NCI-H524 treated with DMSO at 0.1 percent for 48 hours (cell line): ENCODE results near the gene GNAI2.
"Not testable (repeated sequence)": the region's sequence is repeated elsewhere in the genome, so short reads cannot be mapped to it uniquely, and the experiment has no call there.

Source experiments
- DNase-seq: peaks from one replicate; lab custom pipeline; 2025; lab: John Stamatoyannopoulos, UW

GNAI2 gene

DNA sequence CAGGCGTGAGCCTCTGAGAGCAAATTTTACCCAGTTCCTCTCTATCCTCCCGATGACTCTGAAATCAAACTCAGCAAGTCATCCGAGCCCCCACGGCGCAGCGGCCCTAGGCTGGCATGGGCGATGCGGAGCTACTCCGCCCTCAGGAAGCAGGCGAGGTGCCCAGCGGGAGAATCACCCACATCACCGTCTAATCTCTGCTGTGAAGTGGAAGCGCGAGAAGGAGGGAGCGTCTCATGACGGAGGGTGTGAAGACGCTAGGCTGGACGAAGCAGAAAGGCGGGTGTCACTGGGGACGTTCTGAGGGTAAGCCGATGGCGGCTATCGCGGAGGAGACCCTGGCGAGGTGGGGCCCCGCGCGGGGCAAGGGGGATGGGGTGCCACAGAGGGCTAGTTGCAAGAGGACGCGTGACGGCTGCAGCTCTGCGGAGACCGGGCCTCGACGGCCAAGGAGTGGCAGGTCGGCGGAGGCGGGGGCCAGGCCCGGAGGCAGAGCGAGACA lies 9.1 kb upstream of the GNAI2 start:
- no peak for DNase-seq

DNA sequence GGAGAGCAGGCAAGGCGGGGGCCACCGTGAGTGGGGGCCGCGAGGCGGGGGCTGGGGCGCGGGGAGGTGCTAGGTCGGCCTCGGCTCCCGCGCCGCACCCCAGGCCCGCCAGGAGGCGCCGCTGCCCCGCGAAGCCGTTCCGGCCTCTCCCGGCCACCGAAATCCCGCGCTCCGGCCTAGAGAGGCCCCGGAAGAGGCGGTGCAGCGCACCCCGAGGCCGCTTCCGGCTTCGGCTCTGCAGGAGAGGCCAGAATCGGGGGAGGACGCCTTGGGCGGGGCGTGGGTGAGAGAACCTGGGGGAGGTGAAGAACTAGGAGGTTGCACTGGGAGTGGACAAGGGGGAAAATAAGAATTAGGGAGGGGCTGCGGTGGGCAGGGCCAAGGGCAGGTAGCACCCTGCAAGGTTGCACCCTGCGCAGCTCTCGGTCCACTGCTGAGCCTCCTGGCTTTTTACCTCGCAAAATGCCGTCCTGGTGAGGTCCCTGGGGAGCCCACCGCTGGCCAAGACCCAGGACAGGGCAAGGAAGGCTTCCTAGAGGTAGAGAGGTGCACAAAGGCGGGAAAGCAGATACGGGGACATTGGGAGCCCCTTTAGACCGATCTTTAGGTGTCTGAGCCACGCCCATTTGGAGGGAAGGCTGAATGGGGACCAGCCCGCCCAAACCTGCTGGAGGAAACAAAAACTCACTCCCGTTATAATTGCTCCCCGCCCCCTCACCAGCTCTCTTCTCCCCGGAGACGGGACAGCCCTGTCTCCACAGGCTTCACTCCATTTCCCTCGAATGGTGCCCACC lies 8.4 kb upstream of the GNAI2 start:
- DNase-seq: peak; percentile 59

DNA sequence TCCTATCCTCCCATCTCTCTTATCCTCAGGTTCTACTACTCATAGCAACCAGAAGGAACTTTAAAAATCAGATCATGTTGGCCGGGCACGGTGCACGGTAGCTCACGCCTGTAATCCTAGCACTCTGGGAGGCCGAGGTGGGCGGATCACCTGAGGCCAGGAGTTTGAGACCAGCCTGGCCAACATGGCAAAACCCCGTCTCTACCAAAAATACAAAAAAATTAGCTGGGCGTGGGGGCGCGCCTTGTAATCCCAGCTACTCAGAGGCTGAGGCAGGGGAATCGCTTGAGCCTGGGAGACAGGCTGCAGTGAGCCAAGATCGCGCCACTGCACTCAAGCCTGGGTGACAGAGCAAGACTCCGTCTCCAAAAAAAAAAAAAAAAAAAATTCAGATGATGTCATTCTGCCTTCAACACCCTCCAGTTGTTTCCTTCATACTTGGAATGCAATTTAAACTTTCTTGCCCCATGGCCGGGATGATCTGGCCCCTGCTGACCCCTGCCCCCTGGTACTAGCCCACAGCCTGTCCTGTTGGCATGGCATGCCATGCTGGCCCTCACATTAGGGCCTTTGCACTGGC lies 7.7 kb upstream of the GNAI2 start:
- DNase-seq: not testable (repeated sequence)

DNA sequence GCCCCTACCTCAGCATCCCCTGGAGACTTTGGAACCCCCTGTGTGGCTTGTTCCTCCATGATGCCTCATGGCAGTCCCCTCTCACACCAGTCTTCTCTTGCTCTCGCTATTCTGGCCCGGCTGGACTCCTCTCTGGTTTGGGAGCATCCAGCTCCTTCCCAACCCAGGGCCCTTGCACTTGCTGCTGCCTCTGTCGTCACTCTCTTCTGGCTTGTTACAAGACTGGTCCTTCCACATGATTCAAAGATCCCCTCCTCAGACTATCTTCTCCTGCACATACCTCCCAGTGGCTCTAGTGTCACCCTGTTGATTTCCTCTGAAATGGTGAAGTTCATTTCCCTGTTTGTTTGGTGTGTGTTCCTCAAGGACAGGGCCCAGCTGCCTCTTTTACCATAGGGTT lies 6.5 kb upstream of the GNAI2 start:
- no peak for DNase-seq

DNA sequence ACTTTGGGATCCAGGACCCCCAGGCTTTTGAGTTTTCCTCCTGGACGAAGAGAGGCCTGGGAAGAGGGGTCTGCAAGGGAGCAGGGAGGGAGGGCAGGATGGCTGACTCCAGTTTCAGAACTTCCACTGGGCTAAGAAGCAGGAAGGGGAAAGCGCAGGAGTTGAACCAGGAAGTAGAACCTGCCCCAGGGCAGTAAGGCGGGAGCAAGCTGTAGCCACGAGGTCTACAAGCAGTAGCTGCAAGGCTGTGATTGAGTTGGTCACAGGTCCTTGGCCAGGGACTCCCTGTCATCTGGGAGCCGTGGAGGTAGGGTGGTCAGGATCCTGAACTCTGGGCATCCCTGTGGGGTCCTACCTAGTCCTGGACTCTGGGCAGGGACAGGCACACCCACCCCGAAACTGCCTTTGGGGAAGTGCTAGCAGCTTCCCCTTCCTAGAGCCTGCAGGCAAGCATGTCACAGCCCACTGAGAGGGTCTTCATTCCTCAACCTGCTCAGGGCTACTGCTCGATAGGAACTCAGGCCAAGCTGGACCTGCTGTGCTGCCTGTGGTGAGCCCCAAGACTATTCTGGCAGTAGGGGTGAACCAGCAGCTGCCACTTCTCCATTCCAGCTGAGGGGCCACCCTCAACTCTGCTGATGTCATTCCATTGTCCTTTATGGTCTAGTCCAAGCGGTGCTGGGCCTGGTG lies 5.8 kb upstream of the GNAI2 start:
- no peak for DNase-seq

DNA sequence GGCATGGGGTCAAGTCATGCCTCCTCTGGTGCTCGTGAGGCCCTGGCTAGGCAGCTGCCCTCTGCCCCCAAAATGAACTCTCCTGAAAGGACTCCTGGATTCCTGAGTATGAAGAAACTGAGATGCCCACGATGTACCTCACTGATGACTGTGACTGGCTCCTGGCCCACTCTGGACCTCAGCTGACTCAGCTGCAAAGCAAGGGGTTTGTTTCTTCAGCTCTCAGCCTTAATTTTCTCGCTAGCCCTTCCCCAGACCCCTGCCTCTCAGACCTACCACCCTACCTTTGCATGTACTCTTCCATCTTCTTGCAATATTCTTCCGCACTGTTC lies 5.2 kb upstream of the GNAI2 start:
- no peak for DNase-seq

DNA sequence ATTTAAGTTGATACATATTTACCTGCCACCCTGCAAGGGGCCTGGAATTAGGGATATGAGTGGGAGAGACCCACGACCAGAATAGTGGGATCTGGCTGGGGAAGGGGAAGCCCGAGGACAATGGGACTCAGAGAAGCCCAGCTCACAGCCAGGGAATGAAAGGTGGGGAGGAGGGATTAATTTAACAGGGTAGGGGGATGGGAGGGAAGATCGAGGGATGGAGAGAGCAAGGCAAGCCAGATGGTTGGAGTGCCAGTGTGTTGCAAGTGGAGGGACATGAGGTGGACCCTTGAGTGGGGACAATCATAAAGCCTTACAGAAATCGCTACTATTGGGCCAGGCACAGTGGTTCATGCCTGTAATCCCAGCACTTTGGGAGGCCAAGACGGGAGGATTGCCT lies 4.4 kb upstream of the GNAI2 start:
- DNase-seq: no peak

DNA sequence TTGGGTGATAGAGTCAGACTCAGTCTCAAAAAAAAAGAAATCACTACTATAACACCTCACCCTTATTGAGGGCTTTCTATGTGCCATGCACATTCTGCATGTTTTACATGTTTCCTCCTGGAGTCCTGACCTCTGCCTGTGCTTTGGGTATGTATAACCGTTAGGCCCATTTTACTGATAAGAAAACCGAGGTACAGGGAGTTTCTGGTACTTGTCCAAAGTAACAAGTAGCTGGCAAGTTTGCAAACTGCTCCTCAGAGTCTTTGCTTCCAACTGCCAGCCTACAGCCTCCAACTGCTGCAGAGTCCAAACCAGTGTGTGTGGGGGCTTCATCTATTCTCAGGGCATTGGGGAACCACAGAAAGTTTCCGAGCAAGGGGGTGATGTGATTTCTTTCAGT lies 3.7 kb upstream of the GNAI2 start:
- DNase-seq: no peak

DNA sequence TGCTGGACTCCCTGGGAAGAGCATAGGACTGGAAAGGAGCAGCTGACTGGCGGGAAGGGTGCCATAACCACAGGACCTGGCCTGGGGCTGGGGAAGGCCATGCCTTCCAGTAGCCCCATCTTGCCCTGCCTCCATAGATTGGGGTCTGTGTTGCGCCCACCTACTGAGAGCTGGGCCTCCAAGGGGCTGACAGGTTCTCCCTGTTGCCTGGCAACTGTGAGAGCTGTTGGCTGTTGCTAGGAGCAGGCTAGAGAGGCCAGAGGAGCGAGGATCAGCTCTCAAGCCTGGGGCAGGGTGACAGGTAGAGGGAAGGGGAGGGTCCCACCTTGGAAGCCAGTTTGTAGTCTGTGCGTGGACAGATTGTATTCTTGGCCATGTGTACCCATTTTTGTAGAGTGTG lies 2.8 kb upstream of the GNAI2 start:
- DNase-seq: no peak

DNA sequence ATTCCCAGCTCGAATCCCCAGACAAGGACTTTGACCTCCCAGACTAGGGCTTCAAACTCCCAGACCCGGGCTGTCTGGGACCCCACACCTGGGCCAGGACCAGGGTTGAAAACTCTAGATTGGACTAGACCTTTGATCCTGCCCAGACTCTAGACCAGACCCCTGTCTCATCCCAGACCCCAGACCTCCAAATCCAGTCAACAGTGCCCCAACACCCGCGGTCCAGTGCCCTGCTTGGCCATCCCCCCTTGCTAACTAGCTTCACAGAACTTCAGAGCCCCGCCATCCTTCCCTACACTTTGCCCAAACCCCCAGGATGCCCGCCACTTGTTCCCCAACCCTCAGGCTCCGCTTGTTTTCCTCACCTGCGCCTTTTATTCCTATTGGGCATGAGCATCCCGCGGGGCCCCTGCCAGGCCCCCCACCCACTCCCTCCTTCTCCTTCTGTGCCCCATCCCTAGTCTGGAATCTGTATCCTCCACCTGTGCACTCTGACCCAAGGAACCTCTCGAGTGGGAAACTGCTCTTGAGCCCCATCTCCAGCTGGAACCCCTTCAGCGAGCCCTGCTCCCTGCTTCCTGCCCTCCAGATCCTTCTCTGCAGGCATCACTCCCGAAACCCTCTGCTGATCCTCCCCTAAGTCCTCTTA lies 604 bp downstream of the GNAI2 start:
- no peak for DNase-seq

DNA sequence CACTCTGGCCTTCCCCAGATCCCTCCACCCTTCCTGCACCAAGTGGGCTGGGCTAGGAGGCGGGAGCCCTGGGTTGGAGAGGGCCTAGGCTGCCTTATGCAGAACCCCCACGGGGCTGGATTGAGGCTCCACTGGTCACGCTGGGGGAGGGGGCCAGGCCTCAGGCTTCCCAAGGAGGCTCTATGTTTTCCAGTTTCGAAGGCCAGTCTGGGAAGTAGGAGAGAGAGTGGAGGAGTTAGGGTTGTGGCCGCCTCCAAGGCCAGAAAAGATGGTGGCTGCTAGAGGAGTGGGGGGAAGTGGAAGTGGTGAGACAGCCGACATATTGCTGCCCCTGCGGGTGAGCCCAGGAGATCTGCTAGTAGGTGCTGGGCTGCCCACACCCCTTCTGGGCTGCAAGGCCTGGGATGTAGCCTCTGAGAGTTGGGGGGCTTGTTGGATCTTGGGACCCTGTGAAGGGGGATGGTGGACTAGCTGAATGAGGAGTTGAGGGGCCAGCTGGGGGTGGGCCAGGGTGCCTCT lies 1.2 kb downstream of the GNAI2 start:
- DNase-seq: no peak

DNA sequence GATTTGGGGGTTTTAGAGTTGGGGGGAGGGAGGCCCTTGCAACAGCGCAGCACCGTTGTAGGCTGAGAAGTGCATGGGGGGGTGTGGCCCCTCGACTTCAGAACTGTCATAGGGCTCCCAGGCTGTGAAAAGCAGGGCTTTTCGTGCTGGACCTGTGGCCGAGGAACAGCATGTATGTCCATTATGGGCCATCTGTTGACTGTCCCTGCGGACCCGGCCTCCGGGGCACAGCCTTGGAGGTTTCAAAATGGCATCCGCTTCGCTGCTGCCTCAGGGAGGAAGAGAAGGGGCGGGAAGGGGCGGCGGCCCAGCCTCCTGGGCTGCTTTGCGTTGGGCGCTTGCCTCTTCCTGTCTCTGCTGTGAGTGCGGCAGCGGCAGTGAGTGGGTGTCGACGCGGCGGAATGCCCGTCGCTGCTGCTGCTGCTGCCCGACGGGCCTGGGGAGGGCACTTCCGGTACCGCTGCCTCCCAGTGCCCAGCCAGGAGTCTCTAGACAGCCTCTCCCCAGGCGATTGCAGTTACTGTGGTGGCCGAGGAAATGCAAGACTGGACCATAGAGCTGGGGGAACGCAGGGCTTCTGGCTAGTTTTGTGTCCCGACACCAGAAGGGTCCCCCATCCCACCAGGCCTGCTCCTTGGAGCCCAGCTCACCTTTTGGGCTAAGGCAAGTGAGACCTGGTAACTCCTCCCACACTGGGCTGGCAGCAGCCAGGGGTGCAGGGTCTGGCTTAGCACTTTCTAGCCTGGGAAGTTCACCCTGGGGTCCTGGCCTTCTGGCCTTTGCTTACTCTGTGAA lies 1.9 kb downstream of the GNAI2 start:
- no peak for DNase-seq

DNA sequence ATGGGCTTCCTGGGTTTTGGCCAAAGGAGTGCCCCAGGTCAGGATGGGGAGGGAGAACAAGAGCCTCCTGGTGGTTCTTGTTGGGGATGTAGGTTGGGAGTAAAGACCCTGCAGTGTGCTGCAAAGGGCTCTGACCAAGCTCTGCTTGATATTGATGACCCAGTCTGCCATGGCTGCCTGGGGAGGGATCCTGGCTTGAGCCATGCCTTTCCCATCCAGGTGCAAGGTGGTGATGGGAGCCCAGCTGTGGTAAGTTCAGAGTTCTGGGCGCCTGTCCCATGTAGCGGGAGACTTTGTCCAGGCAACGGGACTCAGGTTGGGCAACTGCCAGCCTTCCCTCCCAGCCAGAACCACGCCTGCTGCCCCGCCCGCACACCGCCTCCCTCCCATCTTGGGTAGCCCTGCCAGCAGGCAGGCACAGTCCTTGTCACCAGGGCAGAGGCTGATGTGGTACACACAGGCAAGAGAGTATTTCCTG lies 2.6 kb downstream of the GNAI2 start:
- DNase-seq: no peak

DNA sequence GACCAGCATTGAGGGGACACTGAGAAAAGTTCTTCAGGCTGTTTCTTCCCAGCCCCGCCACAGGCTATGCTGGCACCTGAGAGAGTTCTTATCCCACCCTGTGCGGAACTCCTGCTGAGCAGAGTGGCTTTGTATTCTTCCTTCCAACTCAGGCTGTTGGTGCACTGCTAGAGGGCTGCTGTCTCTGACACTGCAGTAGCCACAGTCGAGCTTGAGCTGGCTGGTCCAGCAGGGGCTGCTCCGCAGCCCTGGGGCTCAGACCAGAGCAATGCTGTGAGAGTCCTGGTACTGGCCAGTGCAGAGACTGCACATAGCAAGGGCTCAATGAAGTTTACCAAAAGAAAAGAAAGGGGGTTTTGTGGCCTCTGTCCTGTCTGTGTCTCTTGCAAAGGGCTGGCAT lies 3.6 kb downstream of the GNAI2 start:
- no peak for DNase-seq

DNA sequence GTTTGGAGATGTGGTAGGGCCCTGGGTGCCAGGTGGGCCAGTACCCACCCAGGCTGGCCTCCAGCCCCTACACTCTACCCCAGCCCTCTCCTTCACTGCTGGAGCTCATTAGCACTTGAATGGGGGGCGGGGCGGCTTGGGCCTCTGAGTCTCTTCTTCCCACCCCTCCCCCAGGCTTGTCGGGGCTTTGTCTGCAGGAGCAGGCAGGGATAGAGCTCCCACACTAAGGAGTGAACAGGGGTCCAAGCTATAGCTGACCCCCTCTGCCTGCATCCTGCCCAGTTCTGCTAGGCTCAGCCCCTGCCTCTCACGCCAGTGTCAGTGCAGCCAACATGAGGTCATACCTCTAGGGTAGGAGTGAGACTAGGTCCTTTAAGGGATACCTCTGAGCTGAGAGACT lies 5.2 kb downstream of the GNAI2 start:
- DNase-seq: no peak

DNA sequence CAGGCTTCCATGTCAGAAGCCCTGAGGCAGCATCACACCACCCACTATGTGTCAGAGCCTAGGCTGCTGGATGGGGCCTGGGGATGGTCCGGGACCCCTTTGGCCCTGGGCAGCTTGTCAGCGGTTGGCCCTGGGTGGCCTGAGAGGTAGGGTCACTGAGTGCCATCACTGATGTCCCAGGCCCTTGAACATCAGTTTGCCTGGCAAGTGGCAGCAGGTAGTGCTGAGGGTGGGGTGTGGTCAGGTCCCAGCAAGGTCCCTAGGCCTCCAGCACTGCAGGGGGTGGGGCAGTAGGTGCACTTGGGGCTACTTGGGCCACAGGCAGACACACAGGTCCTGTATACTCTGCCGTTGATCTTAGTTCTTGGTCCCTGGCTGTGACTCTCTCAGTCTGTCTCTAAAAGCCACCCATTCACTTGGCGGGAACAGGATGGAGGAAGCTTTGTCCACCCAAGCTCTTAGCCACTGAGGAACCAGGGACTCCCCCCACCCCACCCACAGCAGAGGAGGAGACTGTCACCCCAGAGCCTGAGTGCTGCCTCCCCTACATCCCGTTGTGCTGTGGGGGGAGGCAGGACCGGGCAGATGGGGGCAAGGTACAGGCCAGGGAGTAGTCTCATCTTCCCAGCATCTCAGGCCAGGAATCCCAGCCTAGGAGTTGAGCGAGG lies 5.8 kb downstream of the GNAI2 start:
- DNase-seq: no peak

DNA sequence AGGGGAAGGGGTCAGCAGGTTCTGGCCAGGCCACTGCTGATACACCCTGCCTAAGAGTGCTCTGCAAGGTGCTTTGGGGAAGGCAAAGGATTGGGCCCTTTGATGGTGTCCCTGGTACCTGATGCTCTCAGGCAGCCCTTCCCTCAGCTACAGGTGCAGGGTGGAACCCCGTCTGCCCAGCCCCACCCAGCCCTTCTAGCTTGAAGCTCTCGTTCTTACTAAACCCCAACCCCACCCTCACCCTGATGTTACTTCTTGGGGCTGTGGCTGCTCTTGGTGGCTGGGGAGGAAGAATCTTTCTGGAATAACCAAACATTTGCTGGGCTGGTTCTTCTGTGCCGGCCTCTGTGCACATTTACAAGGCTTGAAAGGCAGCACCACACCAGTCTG lies 6.4 kb downstream of the GNAI2 start:
- DNase-seq: no peak

DNA sequence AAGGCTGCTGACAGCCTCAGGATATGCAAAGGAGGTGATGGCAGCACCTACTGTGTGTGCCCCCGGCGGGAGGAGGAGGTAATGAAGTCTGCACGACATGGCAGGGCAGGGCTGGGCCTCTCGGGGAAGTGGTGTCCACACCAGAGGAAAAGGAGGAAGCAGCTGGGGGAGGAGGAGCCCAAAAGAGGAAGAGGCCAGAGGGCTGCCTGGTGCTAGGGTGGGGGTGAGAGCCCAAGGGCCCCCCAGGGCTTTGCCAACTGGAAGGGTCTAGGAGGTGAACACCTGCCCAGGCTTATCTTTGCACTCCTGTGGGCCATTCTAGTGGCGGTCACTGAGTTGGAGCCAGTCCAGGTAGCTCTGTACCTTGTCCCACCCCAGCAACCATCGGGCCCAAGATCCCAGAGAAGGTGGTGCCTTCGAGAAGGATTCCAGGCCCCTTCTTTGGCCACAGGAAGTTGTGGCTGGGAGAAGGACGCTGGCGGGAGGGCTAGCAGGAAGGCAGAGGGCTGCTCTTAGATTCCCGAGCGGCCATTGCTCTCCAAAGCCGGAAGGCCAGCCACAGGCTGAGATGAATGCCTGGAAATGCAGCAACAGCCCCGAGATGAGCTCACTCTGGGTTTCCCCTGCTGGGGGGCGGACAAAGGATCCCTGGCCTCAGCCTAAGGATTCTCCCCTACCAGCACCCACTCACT lies 7.0 kb downstream of the GNAI2 start:
- DNase-seq: no peak

DNA sequence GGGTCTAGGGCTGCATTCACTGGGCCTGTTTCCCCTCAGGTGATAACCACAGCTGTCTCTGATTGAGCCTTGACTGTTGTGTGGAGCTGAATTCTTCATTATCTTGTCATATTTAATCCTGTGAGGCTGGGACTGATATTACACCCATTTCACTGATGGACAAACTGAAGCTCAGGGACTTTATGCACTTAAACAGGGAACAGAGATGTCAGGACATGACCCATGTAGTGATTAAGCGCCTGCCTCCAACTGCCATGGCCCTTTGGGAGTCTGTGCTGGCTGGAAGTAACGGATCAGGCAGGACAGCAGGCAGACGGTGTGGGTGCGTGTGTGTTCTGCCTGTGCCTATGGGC lies 7.5 kb downstream of the GNAI2 start:
- no peak for DNase-seq

DNA sequence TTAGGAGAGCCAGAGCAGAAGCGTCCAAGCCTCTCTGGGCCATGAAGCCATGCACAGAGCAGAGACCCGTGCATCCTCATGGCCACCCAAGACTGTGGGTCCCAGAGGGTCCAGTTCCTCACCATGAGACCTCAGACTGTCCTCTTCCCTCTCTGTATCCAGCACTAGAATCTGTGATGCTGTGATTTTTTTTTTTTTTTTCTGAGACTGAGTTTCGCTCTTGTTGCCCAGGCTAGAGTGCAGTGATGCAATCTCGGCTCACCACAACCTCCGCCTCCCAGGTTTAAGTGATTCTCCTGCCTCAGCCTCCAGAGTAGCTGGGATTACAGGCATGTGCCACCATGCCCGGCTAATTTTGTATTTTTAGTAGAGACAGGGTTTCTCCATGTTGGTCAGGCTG lies 8.8 kb downstream of the GNAI2 start:
- DNase-seq: not testable (repeated sequence)
